Ovary (tissue), 9 donors: ENCODE data around the gene NDE1. TPM values are rescaled to one million over a fixed set of nuclear protein-coding genes. Genes with fewer than 3 reads are reported as not detected.

Source experiments
- DNase-seq, 5 donors: peaks; one replicate each; pipeline ENCODE4 v3.0.0-alpha.2; 2019 to 2020
- H3K27ac ChIP-seq, 2 donors: fragments of 200-600 bp; one replicate each; pipeline versions ENCODE4 v1.5.1 to v1.8.0; 2019 to 2022
- H3K27me3 ChIP-seq: fragments of 200-600 bp; one replicate; pipeline ENCODE4 v1.8.0; 2022
- H3K36me3 ChIP-seq: fragments of 200-600 bp; sonication (generic); one replicate; pipeline ENCODE4 v1.5.1; 2019
- H3K4me1 ChIP-seq: one replicate; pipeline ENCODE4 v1.8.1; 2013; ENCODE audit warnings: mild to moderate bottlenecking, moderate library complexity; ENCODE audit not compliant: insufficient read depth
- H3K4me3 ChIP-seq: fragments of 200-600 bp; sonication (generic); one replicate; pipeline ENCODE4 v1.5.1; 2017
- H3K9me3 ChIP-seq, 2 donors: fragments of 200-600 bp in 1 of 2; sonication (generic) in 1 of 2; one replicate each; pipeline versions ENCODE4 v1.5.1 to v1.8.1; 2013 to 2019; ENCODE audit warnings: mild to moderate bottlenecking in 1 of 2, moderate library complexity in 1 of 2
- EP300 ChIP-seq: sonication (generic); formaldehyde crosslinking; IDR thresholded peaks from one replicate; pipeline ENCODE4 v1.6.1; 2017; ENCODE audit warnings: antibody characterized with exemption
- POLR2A ChIP-seq: fragments of 450-650 bp; IDR thresholded peaks from one replicate; pipeline ENCODE4 v1.6.1; 2017; ENCODE audit warnings: antibody characterized with exemption, mild to moderate bottlenecking, moderate library complexity
- WGBS, 3 donors: extraction: QIAGEN DNeasy Blood & Tissue Kit in 1 of 3; methylation state at CpG; one replicate each; pipeline versions ENCODE4 v1.1.5 to v1.1.7; 2013 to 2017; 5-methylcytosine and 5-hydroxymethylcytosine counted together
- intact Hi-C, 4 donors: fragments of 100-400 bp; cut with DNase I; formaldehyde crosslinking; loops; one replicate each; pipeline versions ENCODE4 v1.11.0 to v1.15.1; 2022 to 2023
- polyA plus RNA-seq, 2 donors: library from polyadenylated mRNA; stranded (reverse); fragments of 200-250 nt in 1 of 2; fragments of 350-450 nt in 1 of 2; fragmentation: Illumina TruSeq in 1 of 2; extraction: RNeasy Lipid Tissue Mini Kit (QIAGEN cat#74804) in 1 of 2; gene quantifications; one replicate each; pipeline ENCODE4 v1.2.3, GENCODE V29; 2013 to 2014
- total RNA-seq, 7 donors: library from RNA; depleted of rRNA in 2 of 7; stranded (reverse); fragments of >200 nt in 2 of 7; fragmentation: NEBNext Ultra II Directional in 3 of 7; extraction: Animal tissue kit (Norgen Biotek cat#: 25700) in 3 of 7; gene quantifications; one replicate each; pipeline versions ENCODE4 v1.1.0 to v1.2.4, GENCODE V29; 2016 to 2023
- TF ChIP-seq, protein P1 (sequence below), 3 donors: fragments of 450-650 bp in 2 of 3; fragments of 200-600 bp in 1 of 3; IDR thresholded peaks; one replicate each; pipeline versions ENCODE4 v1.5.1 to v1.8.0; 2016 to 2022; ENCODE audit warnings: antibody characterized with exemption in 3 of 3, mild to moderate bottlenecking in 1 of 3
- donor health status: DM: no; HTN: no; CAD: no; lungs with moderate emphysema.
- donor health status: DM: no; HTN: no; CAD: no.
- donor health status: Bipolar disorder and iron deficiency.
- donor health status: DM: yes; HTN: yes; CAD: no.
- donor health status: DM: no; HTN: no; CAD: no.
- donor health status: DM: yes; HTN: yes; CAD: no.

The NDE1 gene
- total and polyA plus RNA-seq, 9 donors, result 9.8 to 31.9 (median 22.4) TPM

GRCh38 chr16:15701975-15702970 is 52.2 kb downstream of the NDE1 start:
- no peaks in the 10 kb centered on the region for H3K4me1 ChIP-seq
- H3K27me3 ChIP-seq, result no peaks in the 10 kb centered on the region
- DNase-seq, result no peak
- intact Hi-C loops, result no loop called here
- no peak overlapping the region for H3K27ac ChIP-seq
- no peak overlapping the region for H3K4me3 ChIP-seq
- H3K9me3 ChIP-seq, result no peaks in the 10 kb centered on the region
- TF ChIP-seq POLR2A (no peak), EP300 (no peak)
- TF ChIP-seq, protein P1, sequence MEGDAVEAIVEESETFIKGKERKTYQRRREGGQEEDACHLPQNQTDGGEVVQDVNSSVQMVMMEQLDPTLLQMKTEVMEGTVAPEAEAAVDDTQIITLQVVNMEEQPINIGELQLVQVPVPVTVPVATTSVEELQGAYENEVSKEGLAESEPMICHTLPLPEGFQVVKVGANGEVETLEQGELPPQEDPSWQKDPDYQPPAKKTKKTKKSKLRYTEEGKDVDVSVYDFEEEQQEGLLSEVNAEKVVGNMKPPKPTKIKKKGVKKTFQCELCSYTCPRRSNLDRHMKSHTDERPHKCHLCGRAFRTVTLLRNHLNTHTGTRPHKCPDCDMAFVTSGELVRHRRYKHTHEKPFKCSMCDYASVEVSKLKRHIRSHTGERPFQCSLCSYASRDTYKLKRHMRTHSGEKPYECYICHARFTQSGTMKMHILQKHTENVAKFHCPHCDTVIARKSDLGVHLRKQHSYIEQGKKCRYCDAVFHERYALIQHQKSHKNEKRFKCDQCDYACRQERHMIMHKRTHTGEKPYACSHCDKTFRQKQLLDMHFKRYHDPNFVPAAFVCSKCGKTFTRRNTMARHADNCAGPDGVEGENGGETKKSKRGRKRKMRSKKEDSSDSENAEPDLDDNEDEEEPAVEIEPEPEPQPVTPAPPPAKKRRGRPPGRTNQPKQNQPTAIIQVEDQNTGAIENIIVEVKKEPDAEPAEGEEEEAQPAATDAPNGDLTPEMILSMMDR (IDR thresholded peaks at IDR 0.05), result no peak
- WGBS, 3 donors, result 66 to 69% (median 68%) methylated on average over 11 of the region's 11 CpGs
- H3K36me3 ChIP-seq, result no peaks in the 10 kb centered on the region

DNA sequence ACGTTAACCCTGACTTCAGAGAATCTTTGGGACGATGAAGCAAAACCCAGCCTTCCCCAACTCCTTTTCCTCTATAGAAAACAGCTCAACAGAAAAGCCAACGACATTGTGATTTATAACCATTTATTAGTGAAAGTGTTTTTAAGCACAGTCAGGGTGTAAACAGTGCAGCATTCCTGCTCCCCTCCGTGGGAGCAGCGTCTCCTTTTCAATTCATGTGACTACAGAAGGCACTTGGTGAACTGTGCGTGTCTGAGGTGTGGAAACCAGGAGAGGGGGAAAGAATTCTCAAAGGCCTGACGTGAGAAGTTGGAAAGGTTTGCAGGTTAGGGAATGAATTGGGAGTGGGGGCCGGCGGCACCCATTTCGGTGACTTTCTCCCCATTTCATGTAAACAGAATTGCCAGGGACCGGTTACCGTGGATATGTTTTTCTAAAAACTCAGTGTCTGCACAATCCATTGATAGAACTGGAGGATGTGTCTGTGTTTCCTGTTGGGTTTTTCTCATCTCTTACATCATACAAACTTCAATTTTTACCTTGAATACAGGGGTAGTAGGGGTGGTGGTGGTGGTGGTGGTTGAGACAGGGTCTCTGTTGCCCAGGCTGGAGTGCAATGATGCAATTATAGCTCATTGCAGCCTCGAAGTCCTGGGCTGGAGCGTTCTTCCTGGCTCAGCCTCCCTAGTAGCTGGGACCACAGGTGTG is 53.1 kb downstream of the NDE1 start:
- H3K4me3 ChIP-seq, result no peak overlapping the region
- no peaks in the 10 kb centered on the region for H3K27me3 ChIP-seq
- TF ChIP-seq, protein P1 (IDR thresholded peaks at IDR 0.05), result no peak
- TF ChIP-seq EP300, result no peak
- H3K4me1 ChIP-seq, result no peaks in the 10 kb centered on the region
- intact Hi-C loops, result no loop called here
- H3K9me3 ChIP-seq, result no peaks in the 10 kb centered on the region
- WGBS, 3 donors, result 75 to 80% (median 78%) methylated on average over 14 of the region's 14 CpGs
- no peaks in the 10 kb centered on the region for H3K36me3 ChIP-seq
- H3K27ac ChIP-seq, result no peak overlapping the region
- DNase-seq, result no peak

GRCh38 chr16:15704545-15704987 is 54.5 kb downstream of the NDE1 start:
- H3K36me3 ChIP-seq, result no peaks in the 10 kb centered on the region
- 55 to 67% (median 62%) methylated on average over 8 of the region's 8 CpGs for WGBS, 3 donors
- no peak for TF ChIP-seq EP300
- TF ChIP-seq, protein P1 (IDR thresholded peaks at IDR 0.05), result peak; percentile 40 to 65 (median 58)

GRCh38 chr16:15705064-15705565 is 55.1 kb downstream of the NDE1 start:
- intact Hi-C loops, result loop anchor here in 1 of 4 donors (5.0 kb wide), 1 partner anchor 63 kb away; the partner anchor contains the start of gene MARF1
- H3K4me3 ChIP-seq, result no peak overlapping the region
- no peak for DNase-seq
- 76 to 82% (median 77%) methylated on average over 8 of the region's 8 CpGs for WGBS, 3 donors
- no peaks in the 10 kb centered on the region for H3K9me3 ChIP-seq
- H3K36me3 ChIP-seq, result no peaks in the 10 kb centered on the region
- no peak overlapping the region for H3K27ac ChIP-seq
- no peaks in the 10 kb centered on the region for H3K4me1 ChIP-seq
- TF ChIP-seq EP300 (no peak), POLR2A (no peak)
- TF ChIP-seq, protein P1 (IDR thresholded peaks at IDR 0.05), result no peak
- no peaks in the 10 kb centered on the region for H3K27me3 ChIP-seq

More at GRCh38 chr16:15704545-15704987, 54.5 kb downstream of the NDE1 start:
- no peaks in the 10 kb centered on the region for H3K4me1 ChIP-seq
- no peaks in the 10 kb centered on the region for H3K9me3 ChIP-seq
- no peaks in the 10 kb centered on the region for H3K27me3 ChIP-seq
- no peak overlapping the region for H3K4me3 ChIP-seq
- DNase-seq, result peak; percentile 60 to 83 (median 78)
- H3K27ac ChIP-seq, result no peak overlapping the region
- intact Hi-C loops, result no loop called here
